HepG2 (cell line): ENCODE results near the gene CMIP. TPM values are rescaled to one million over a fixed set of nuclear protein-coding genes. Genes with fewer than 3 reads are reported as not detected.
A peak's percentile ranks its signal among the peaks of the same experiment; 100 is the strongest.

ENCODE experiments used
- ATAC-seq: fragments of 200-7000 bp; cut with Tn5 transposase; 3 replicates; pipeline ENCODE4 v1.9.1; 2020; ENCODE audit warnings: mild to moderate bottlenecking, moderate library complexity
- BruUV-seq: library from RNA; stranded (reverse); fragments of 400-500 nt; replicated peaks from 2 replicates; lab custom pipeline; 2021; lab: Mats Ljungman, UMichigan
- CTCF ChIA-PET: fragments of 300-600 bp; formaldehyde crosslinking; extraction: SDS; loops from one replicate; lab custom pipeline; 2021; ENCODE audit warnings: low total read pairs, inconsistent platforms, low intra/inter-chr PET ratio; lab: Yijun Ruan, JAX
- POLR2A ChIA-PET: fragments of 350-600 bp; sonication (Branson Sonifier 250); formaldehyde crosslinking; loops from one replicate; lab custom pipeline; 2020; ENCODE audit warnings: antibody characterized with exemption, inconsistent platforms; lab: Yijun Ruan, JAX
- DNase-seq: peaks from one replicate; pipeline ENCODE4 v3.0.0-alpha.2; 2015; ENCODE audit warnings: low spot score
- FAIRE-seq: peaks from 3 replicates; lab custom pipeline; 2011; peaks lifted over from hg19 to GRCh38; lab: Jason Lieb, UNC
- H2AFZ ChIP-seq: one replicate; pipeline ENCODE4 v1.6.1; 2011; ENCODE audit warnings: low read length, inconsistent platforms
- H3K27ac ChIP-seq: fragments of 300-600 bp; 3 replicates; pipeline ENCODE4 v1.8.0; 2011; ENCODE audit warnings: mixed run types, mild to moderate bottlenecking, mixed read lengths, low read length, inconsistent platforms; ENCODE audit not compliant: insufficient read depth; ENCODE audit errors: extremely low read length
- H3K27me3 ChIP-seq, 2 experiments: fragments of 200-600 bp in 1 of 2; 2 replicates in 1 of 2; 3 replicates in 1 of 2; pipeline versions ENCODE4 v1.6.0 to v1.8.0; 2011; ENCODE audit warnings: low read length in 2 of 2, mild to moderate bottlenecking in 2 of 2, moderate library complexity in 2 of 2, inconsistent platforms in 1 of 2; ENCODE audit not compliant: insufficient read depth in 2 of 2, control insufficient read depth in 1 of 2
- H3K36me3 ChIP-seq, 2 experiments: fragments of 200-600 bp in 1 of 2; replicated peaks in 1 of 2; 2 replicates in 1 of 2; 3 replicates in 1 of 2; pipeline versions ENCODE4 v1.5.1 to v1.8.0; 2011; ENCODE audit warnings: low read length in 2 of 2, inconsistent platforms in 1 of 2; ENCODE audit not compliant: insufficient read depth in 2 of 2, control insufficient read depth in 1 of 2
- H3K4me1 ChIP-seq: 2 replicates; pipeline ENCODE4 v1.5.1; 2012; ENCODE audit warnings: low read length, inconsistent platforms; ENCODE audit not compliant: insufficient read depth
- H3K4me2 ChIP-seq: 2 replicates; pipeline ENCODE4 v1.6.0; 2011; ENCODE audit warnings: low read depth, low read length, inconsistent platforms
- H3K4me3 ChIP-seq, 3 experiments: fragments of 200-600 bp in 1 of 3; sonication (generic), shearing (Covaris generic) in 1 of 3; replicated peaks in 1 of 3; 2 replicates each; pipeline ENCODE4 v1.5.1; 2011 to 2016; ENCODE audit warnings: low read length in 3 of 3, inconsistent platforms in 2 of 3, low read depth in 2 of 3, mild to moderate bottlenecking in 2 of 3, control low read depth in 1 of 3, mixed read lengths in 1 of 3; ENCODE audit not compliant: insufficient read depth in 1 of 3
- H3K79me2 ChIP-seq: one replicate; pipeline ENCODE4 v1.6.1; 2011; ENCODE audit warnings: low read length, inconsistent platforms; ENCODE audit not compliant: insufficient read depth
- H3K9ac ChIP-seq: 2 replicates; pipeline ENCODE4 v1.6.0; 2011; ENCODE audit warnings: mild to moderate bottlenecking, low read depth, low read length, inconsistent platforms; ENCODE audit not compliant: insufficient read depth
- H3K9me3 ChIP-seq: 2 replicates; pipeline ENCODE4 v1.5.1; 2012; ENCODE audit warnings: mild to moderate bottlenecking, low read length
- H4K20me1 ChIP-seq: 2 replicates; pipeline ENCODE4 v1.6.0; 2011; ENCODE audit warnings: inconsistent platforms, mild to moderate bottlenecking, low read length, moderate library complexity; ENCODE audit not compliant: insufficient read depth
- ETV6 ChIP-seq: sonication (generic); formaldehyde crosslinking; conservative IDR thresholded peaks from 2 replicates; pipeline ENCODE4 v1.4.0; 2020; ENCODE audit warnings: missing genetic modification reagents
- EZH2 ChIP-seq: conservative IDR thresholded peaks from 2 replicates; pipeline ENCODE4 v1.6.1; 2012; ENCODE audit warnings: mild to moderate bottlenecking, low read depth, low read length, moderate library complexity
- FOXP1 ChIP-seq, 2 experiments: fragments of 450-650 bp in 1 of 2; IDR thresholded peaks; 2 replicates each; pipeline ENCODE4 v1.6.1; 2017 to 2018; ENCODE audit warnings: antibody characterized with exemption in 1 of 2
- LBX2 ChIP-seq: sonication (generic); formaldehyde crosslinking; IDR thresholded peaks from 2 replicates; pipeline ENCODE4 v1.5.0; 2020; ENCODE audit warnings: missing genetic modification reagents, mild to moderate bottlenecking, borderline replicate concordance
- MAZ ChIP-seq, 2 experiments: sonication (generic) in 1 of 2; formaldehyde crosslinking in 1 of 2; IDR thresholded peaks; 2 replicates each; pipeline versions ENCODE4 v1.5.0 to v1.6.1; 2012 to 2020; ENCODE audit warnings: low read depth in 2 of 2, mild to moderate bottlenecking in 2 of 2, borderline replicate concordance in 1 of 2, improper control_type of control experiment in 1 of 2, low read length in 1 of 2, missing genetic modification reagents in 1 of 2, moderate library complexity in 1 of 2
- NCOR1 ChIP-seq: fragments of 200-600 bp; sonication (generic); IDR thresholded peaks from 2 replicates; pipeline ENCODE4 v1.7.0; 2017; ENCODE audit warnings: antibody characterized with exemption, low read length, borderline replicate concordance
- NONO ChIP-seq, 2 experiments: fragments of 450-650 bp in 1 of 2; sonication (generic) in 1 of 2; formaldehyde crosslinking in 1 of 2; IDR thresholded peaks in 1 of 2; conservative IDR thresholded peaks in 1 of 2; 2 replicates each; pipeline versions ENCODE4 v1.6.1 to v1.8.0; 2017 to 2022; ENCODE audit warnings: mild to moderate bottlenecking in 1 of 2, missing genetic modification reagents in 1 of 2, moderate library complexity in 1 of 2
- NR2F6 ChIP-seq, 2 experiments: IDR thresholded peaks; 2 replicates each; pipeline ENCODE4 v1.6.1; 2016; ENCODE audit warnings: antibody characterized with exemption in 1 of 2, mild to moderate bottlenecking in 1 of 2
- RARG ChIP-seq: sonication (generic); formaldehyde crosslinking; IDR thresholded peaks from 2 replicates; pipeline ENCODE4 v1.4.0; 2020; ENCODE audit warnings: low read depth, mild to moderate bottlenecking, missing genetic modification reagents
- ZBTB43 ChIP-seq: sonication (generic); formaldehyde crosslinking; conservative IDR thresholded peaks from 2 replicates; pipeline ENCODE4 v1.4.0; 2020; ENCODE audit warnings: missing genetic modification reagents
- ZBTB46 ChIP-seq: sonication (generic); formaldehyde crosslinking; IDR thresholded peaks from 2 replicates; pipeline ENCODE4 v1.4.0; 2020; ENCODE audit warnings: mild to moderate bottlenecking, missing genetic modification reagents, borderline replicate concordance
- ZNF207 ChIP-seq: fragments of 450-650 bp; IDR thresholded peaks from 2 replicates; pipeline ENCODE4 v1.6.1; 2016; ENCODE audit warnings: antibody characterized with exemption, borderline replicate concordance
- ZNF513 ChIP-seq: sonication (generic); formaldehyde crosslinking; conservative IDR thresholded peaks from 2 replicates; pipeline ENCODE4 v1.5.0; 2020; ENCODE audit warnings: missing genetic modification reagents
- ZNF788 ChIP-seq: sonication (generic); formaldehyde crosslinking; IDR thresholded peaks from 2 replicates; pipeline ENCODE4 v1.5.0; 2020; ENCODE audit warnings: mild to moderate bottlenecking, missing genetic modification reagents, borderline replicate concordance
- ZSCAN31 ChIP-seq: sonication (generic); formaldehyde crosslinking; IDR thresholded peaks from 2 replicates; pipeline ENCODE4 v1.5.0; 2020; ENCODE audit warnings: low read depth, mild to moderate bottlenecking, missing genetic modification reagents
- WGBS: methylation state at CpG from one replicate; pipeline ENCODE4 v1.1.6; 2017; ENCODE audit warnings: low lambda C conversion rate; 5-methylcytosine and 5-hydroxymethylcytosine counted together
- in situ Hi-C: cut with HindIII; loops from 2 replicates; pipeline ENCODE4 v1.10.0; 2017; ENCODE audit warnings: low pct_unique_long_range_greater_than_20kb; ENCODE audit not compliant: extremely low pct_ligation_motif_present
- intact Hi-C: fragments of 100-400 bp; cut with micrococcal nuclease; formaldehyde crosslinking; loops from one replicate; pipeline ENCODE4 v1.10.0; 2022; ENCODE audit not compliant: unreplicated experiment
- polyA plus RNA-seq, 8 experiments: library from polyadenylated mRNA; depleted of rRNA in 3 of 8; stranded (reverse) in 7 of 8; unstranded in 1 of 8; fragments of >200 nt; fragmentation: Illumina TruSeq in 4 of 8; extraction: Trizol in 4 of 8; gene quantifications; 2 replicates each; pipeline versions ENCODE4 v1.2.1 to v1.2.3, GENCODE V29; 2011 to 2016; ENCODE audit warnings: low read depth in 4 of 8, missing spikeins in 1 of 8, mixed read lengths in 1 of 8; ENCODE audit not compliant: insufficient read depth in 1 of 8
- total RNA-seq, 5 experiments: library from RNA; depleted of rRNA; stranded (reverse); fragments of >200 nt; fragmentation: Illumina TruSeq; extraction: Trizol; gene quantifications; 2 replicates each; pipeline ENCODE4 v1.2.3, GENCODE V29; 2016; ENCODE audit warnings: low read depth in 1 of 5

CMIP gene
- total and polyA plus RNA-seq, 2 of the 13 experiments (the other 11 are each of a cell fraction or from before 2014, with no cell fraction given) = 10.9 to 18.1 TPM

- TF ChIP-seq ZBTB46 (CRISPR knock-in tag) = no peak
- no peak for TF ChIP-seq FOXP1 (IDR thresholded peaks at IDR 0.05)
- no peak for TF ChIP-seq FOXP1 (CRISPR knock-in tag; IDR thresholded peaks at IDR 0.05)
- TF ChIP-seq MAZ (IDR thresholded peaks at IDR 0.05; ENCODE audit: borderline replicate concordance, low read depth, low read length) = no peak
- 0 out of 2 replicates have a peak, but pooled peaks have one; percentile 13 for TF ChIP-seq MAZ (CRISPR knock-in tag; IDR thresholded peaks at IDR 0.05; ENCODE audit: low read depth)
- TF ChIP-seq ETV6 (CRISPR knock-in tag) = no peak
- no peak for TF ChIP-seq EZH2
- no peak for TF ChIP-seq ZNF513 (CRISPR knock-in tag)
- no peak for TF ChIP-seq ZNF207
- no peak for TF ChIP-seq NCOR1
Observed at GRCh38 chr16:81550432-81550808, 105.8 kb downstream of the CMIP start (continued).

- peaks cover 59% of the 10 kb centered on the region; the same call in 1 of the 2 replicates for H4K20me1 ChIP-seq
- no peaks in the 10 kb centered on the region for H3K9me3 ChIP-seq
- POLR2A ChIA-PET = no interaction called here
- H3K36me3 ChIP-seq = peaks cover 5 to 15% of the 10 kb centered on the region in 2 experiments
- DNase-seq = no peak
- no peak overlapping the region for H3K4me2 ChIP-seq
- H3K4me3 ChIP-seq = no peak overlapping the region
- H3K9ac ChIP-seq = no peak overlapping the region
- intact Hi-C loops = no loop called here
- H3K27me3 ChIP-seq = no peaks in the 10 kb centered on the region
- BruUV-seq = no TSS peak
- peak overlapping the region; percentile 58 for H3K27ac ChIP-seq
- in situ Hi-C loops = no loop called here
- peaks cover 96% of the 10 kb centered on the region for H3K79me2 ChIP-seq
- H3K4me1 ChIP-seq = peaks cover 84% of the 10 kb centered on the region
- CTCF ChIA-PET = no interaction called here
- FAIRE-seq = no peak
- 93% methylated on average over 6 of the region's 6 CpGs for WGBS
- ATAC-seq = no peak
- no peak overlapping the region for H2AFZ ChIP-seq
- no peak for TF ChIP-seq NONO (IDR thresholded peaks at IDR 0.05)
- TF ChIP-seq NONO (CRISPR knock-in tag; conservative IDR thresholded peaks at IDR 0.05) = 0 out of 2 replicates have a peak, but pooled peaks have one; percentile 33
- TF ChIP-seq ZSCAN31 (CRISPR knock-in tag) = 0 out of 2 replicates have a peak, but pooled peaks have one; percentile 25
- TF ChIP-seq RARG (CRISPR knock-in tag) = no peak
- no peak for TF ChIP-seq ZBTB43 (CRISPR knock-in tag)
- no peak for TF ChIP-seq NR2F6 (IDR thresholded peaks at IDR 0.05)
- no peak for TF ChIP-seq NR2F6 (CRISPR knock-in tag; IDR thresholded peaks at IDR 0.05)
- TF ChIP-seq ZNF788 = peak; percentile 28; the same call in 1 of the 2 replicates
- TF ChIP-seq LBX2 = no peak
Observed at GRCh38 chr16:81551151-81551808, 106.7 kb downstream of the CMIP start.
